ENCODE data around the gene PPP1R16B.
"Not testable (repeated sequence)": the region's sequence is repeated elsewhere in the genome, so short reads cannot be mapped to it uniquely, and the experiment has no call there.

The PPP1R16B gene

GRCh38 chr20:38791940-38792339, 13.6 kb upstream of the PPP1R16B start:
- no peak overlapping the region for H2BK15ac ChIP-seq (ENCODE audit: low read depth, poor library complexity, severe bottlenecking)
- no peak overlapping the region for H3K4me2 ChIP-seq (ENCODE audit: low read length, poor library complexity, severe bottlenecking)
- no peak overlapping the region for H4K8ac ChIP-seq (ENCODE audit: low read length)
- no peak overlapping the region for H2BK120ac ChIP-seq (ENCODE audit: low read depth, low read length)
- H3K4ac ChIP-seq (ENCODE audit: low read depth in 1 of 2, low read length in 2 of 2), result no peak overlapping the region
- peaks cover 7% of the 10 kb centered on the region for H3K9me3 ChIP-seq (ENCODE audit: control insufficient read depth, low read length)
- no peaks in the 10 kb centered on the region for H3K79me1 ChIP-seq (replicated peaks; ENCODE audit: low read length, poor library complexity, severe bottlenecking)
- H3K27me3 ChIP-seq (ENCODE audit: control insufficient read depth in 1 of 2, insufficient read depth in 1 of 2, low read length in 2 of 2), result peaks cover 14 to 16% of the 10 kb centered on the region in 2 experiments
- H4K91ac ChIP-seq (ENCODE audit: low read length), result no peak overlapping the region
- H3K18ac ChIP-seq (ENCODE audit: low read depth in 1 of 2, low read length in 2 of 2), result no peak overlapping the region
- H2BK12ac ChIP-seq (ENCODE audit: low read length in 2 of 2), result no peak overlapping the region
- no peak overlapping the region for H3K23ac ChIP-seq (ENCODE audit: low read length in 2 of 2)
- no CpG with 5 or more reads among the region's 1 CpG for WGBS
- no peak overlapping the region for H3K4me3 ChIP-seq (ENCODE audit: insufficient read depth in 1 of 2, low read depth in 1 of 2, low read length in 2 of 2)
- H2AFZ ChIP-seq (ENCODE audit: low read depth, low read length), result no peak overlapping the region
- no peak for DNase-seq
- no peaks in the 10 kb centered on the region for H3K36me3 ChIP-seq (ENCODE audit: control insufficient read depth in 1 of 2, insufficient read depth in 2 of 2, low read depth in 1 of 2, low read length in 2 of 2)
- no peak overlapping the region for H3K9ac ChIP-seq (ENCODE audit: low read length)
- H2BK5ac ChIP-seq (ENCODE audit: low read depth, low read length, poor library complexity, severe bottlenecking), result no peak overlapping the region
- no peak overlapping the region for H3K14ac ChIP-seq (ENCODE audit: low read length in 2 of 2)
- H3K4me1 ChIP-seq (ENCODE audit: control insufficient read depth, insufficient read depth, low read depth, low read length), result no peaks in the 10 kb centered on the region
- no peak overlapping the region for H3K27ac ChIP-seq (ENCODE audit: low read length, poor library complexity, severe bottlenecking)
- H2AK5ac ChIP-seq (ENCODE audit: low read length, severe bottlenecking), result no peak overlapping the region

GRCh38 chr20:38794057-38794456, 11.4 kb upstream of the PPP1R16B start:
- not testable (repeated sequence) for H3K9me3 ChIP-seq (ENCODE audit: control insufficient read depth, low read length); DNase-seq; H2BK5ac ChIP-seq (ENCODE audit: low read depth, low read length, poor library complexity, severe bottlenecking); H4K8ac ChIP-seq (ENCODE audit: low read length); H3K23ac ChIP-seq (ENCODE audit: low read length in 2 of 2); H3K14ac ChIP-seq (ENCODE audit: low read length in 2 of 2); H3K4me1 ChIP-seq (ENCODE audit: control insufficient read depth, insufficient read depth, low read depth, low read length); H3K79me1 ChIP-seq (replicated peaks; ENCODE audit: low read length, poor library complexity, severe bottlenecking); H3K36me3 ChIP-seq (ENCODE audit: control insufficient read depth in 1 of 2, insufficient read depth in 2 of 2, low read depth in 1 of 2, low read length in 2 of 2); H2AFZ ChIP-seq (ENCODE audit: low read depth, low read length); H2AK5ac ChIP-seq (ENCODE audit: low read length, severe bottlenecking); H3K4ac ChIP-seq (ENCODE audit: low read depth in 1 of 2, low read length in 2 of 2); H2BK120ac ChIP-seq (ENCODE audit: low read depth, low read length); H3K9ac ChIP-seq (ENCODE audit: low read length); H4K91ac ChIP-seq (ENCODE audit: low read length); H3K27ac ChIP-seq (ENCODE audit: low read length, poor library complexity, severe bottlenecking); H3K4me3 ChIP-seq (ENCODE audit: insufficient read depth in 1 of 2, low read depth in 1 of 2, low read length in 2 of 2); H3K4me2 ChIP-seq (ENCODE audit: low read length, poor library complexity, severe bottlenecking); H2BK12ac ChIP-seq (ENCODE audit: low read length in 2 of 2); H3K18ac ChIP-seq (ENCODE audit: low read depth in 1 of 2, low read length in 2 of 2); H2BK15ac ChIP-seq (ENCODE audit: low read depth, poor library complexity, severe bottlenecking)
- 85% methylated on average over 4 of the region's 5 CpGs for WGBS
- peaks cover 21 to 22% of the 10 kb centered on the region in 2 experiments for H3K27me3 ChIP-seq (ENCODE audit: control insufficient read depth in 1 of 2, insufficient read depth in 1 of 2, low read length in 2 of 2)

- Histone ChIP-seq H3K27me3 (ENCODE audit: control insufficient read depth in 1 of 2, insufficient read depth in 1 of 2, low read length in 2 of 2) (peaks cover 21 to 22% of the 10 kb centered on the region in 2 experiments), H2BK5ac (ENCODE audit: low read depth, low read length, poor library complexity, severe bottlenecking) (no peak overlapping the region), H2BK120ac (ENCODE audit: low read depth, low read length) (no peak overlapping the region), H4K91ac (ENCODE audit: low read length) (no peak overlapping the region), H2AK5ac (ENCODE audit: low read length, severe bottlenecking) (no peak overlapping the region), H4K8ac (ENCODE audit: low read length) (no peak overlapping the region), H3K18ac (ENCODE audit: low read depth in 1 of 2, low read length in 2 of 2) (no peak overlapping the region), H3K4me3 (ENCODE audit: insufficient read depth in 1 of 2, low read depth in 1 of 2, low read length in 2 of 2) (no peak overlapping the region), H3K9me3 (ENCODE audit: control insufficient read depth, low read length) (no peaks in the 10 kb centered on the region), H3K23ac (ENCODE audit: low read length in 2 of 2) (no peak overlapping the region), H3K36me3 (ENCODE audit: control insufficient read depth in 1 of 2, insufficient read depth in 2 of 2, low read depth in 1 of 2, low read length in 2 of 2) (no peaks in the 10 kb centered on the region), H3K79me1 (replicated peaks; ENCODE audit: low read length, poor library complexity, severe bottlenecking) (no peaks in the 10 kb centered on the region), H2AFZ (ENCODE audit: low read depth, low read length) (no peak overlapping the region), H3K9ac (ENCODE audit: low read length) (no peak overlapping the region), H3K27ac (ENCODE audit: low read length, poor library complexity, severe bottlenecking) (no peak overlapping the region), H2BK12ac (ENCODE audit: low read length in 2 of 2) (no peak overlapping the region), H3K4me2 (ENCODE audit: low read length, poor library complexity, severe bottlenecking) (no peak overlapping the region), H3K14ac (ENCODE audit: low read length in 2 of 2) (no peak overlapping the region), H3K4ac (ENCODE audit: low read depth in 1 of 2, low read length in 2 of 2) (no peak overlapping the region), H3K4me1 (ENCODE audit: control insufficient read depth, insufficient read depth, low read depth, low read length) (no peaks in the 10 kb centered on the region), H2BK15ac (ENCODE audit: low read depth, poor library complexity, severe bottlenecking) (no peak overlapping the region)
- DNase-seq, result no peak
- 81% methylated on average over 3 of the region's 3 CpGs for WGBS
Measured at GRCh38 chr20:38798266-38798665, 7.2 kb upstream of the PPP1R16B start.

GRCh38 chr20:38799203-38799602, 6.3 kb upstream of the PPP1R16B start:
- Histone ChIP-seq H3K4ac (ENCODE audit: low read depth in 1 of 2, low read length in 2 of 2) (no peak overlapping the region), H3K36me3 (ENCODE audit: control insufficient read depth in 1 of 2, insufficient read depth in 2 of 2, low read depth in 1 of 2, low read length in 2 of 2) (no peaks in the 10 kb centered on the region), H3K4me1 (ENCODE audit: control insufficient read depth, insufficient read depth, low read depth, low read length) (no peaks in the 10 kb centered on the region), H3K79me1 (replicated peaks; ENCODE audit: low read length, poor library complexity, severe bottlenecking) (no peaks in the 10 kb centered on the region), H2BK12ac (ENCODE audit: low read length in 2 of 2) (no peak overlapping the region), H2AFZ (ENCODE audit: low read depth, low read length) (no peak overlapping the region), H3K9me3 (ENCODE audit: control insufficient read depth, low read length) (no peaks in the 10 kb centered on the region), H3K14ac (ENCODE audit: low read length in 2 of 2) (no peak overlapping the region), H4K8ac (ENCODE audit: low read length) (no peak overlapping the region), H3K27me3 (ENCODE audit: control insufficient read depth in 1 of 2, insufficient read depth in 1 of 2, low read length in 2 of 2) (peaks cover 15 to 20% of the 10 kb centered on the region in 2 experiments), H3K23ac (ENCODE audit: low read length in 2 of 2) (no peak overlapping the region), H2BK5ac (ENCODE audit: low read depth, low read length, poor library complexity, severe bottlenecking) (no peak overlapping the region), H2BK15ac (ENCODE audit: low read depth, poor library complexity, severe bottlenecking) (no peak overlapping the region), H2AK5ac (ENCODE audit: low read length, severe bottlenecking) (no peak overlapping the region), H3K27ac (ENCODE audit: low read length, poor library complexity, severe bottlenecking) (no peak overlapping the region), H3K4me3 (ENCODE audit: insufficient read depth in 1 of 2, low read depth in 1 of 2, low read length in 2 of 2) (no peak overlapping the region), H3K9ac (ENCODE audit: low read length) (no peak overlapping the region), H2BK120ac (ENCODE audit: low read depth, low read length) (no peak overlapping the region), H3K18ac (ENCODE audit: low read depth in 1 of 2, low read length in 2 of 2) (no peak overlapping the region), H4K91ac (ENCODE audit: low read length) (no peak overlapping the region), H3K4me2 (ENCODE audit: low read length, poor library complexity, severe bottlenecking) (no peak overlapping the region)
- DNase-seq, result no peak
- 78% methylated on average over 4 of the region's 4 CpGs for WGBS
